ENCODE data around the gene EPG5. TPM values are rescaled to one million over a fixed set of nuclear protein-coding genes. Genes with fewer than 3 reads are reported as not detected.

The EPG5 gene
- total and polyA plus RNA-seq, 2 donors (not counting 3 experiments of a cell fraction or from before 2014, with no cell fraction given), result 16.7 to 25.6 TPM

GRCh38 chr18:45836242-45837205 is 130.6 kb downstream of the EPG5 start:
- dilution Hi-C loops (cut with MboI; ENCODE audit: extremely low pct_ligation_motif_present, low sequenced_read_pairs), result no loop called here
- Histone ChIP-seq H3K4me3 (replicated peaks in 1 of 3; ENCODE audit: insufficient read depth in 1 of 3, low read depth in 1 of 3, low read length in 3 of 3) (no peak overlapping the region), H3K79me2 (ENCODE audit: control insufficient read depth, insufficient read depth, low read length) (no peaks in the 10 kb centered on the region), H3K9ac (replicated peaks; ENCODE audit: extremely low read depth, insufficient read depth, low read length) (no peak overlapping the region), H3K9me3 (replicated peaks; ENCODE audit: control insufficient read depth, insufficient read depth, low read length) (no peaks in the 10 kb centered on the region), H3K36me3 (ENCODE audit: control insufficient read depth in 2 of 2, extremely low read depth in 1 of 2, insufficient read depth in 2 of 2, low read length in 2 of 2) (no peaks in the 10 kb centered on the region), H2AFZ (ENCODE audit: low read depth, low read length) (no peak overlapping the region), H3K9me1 (replicated peaks; ENCODE audit: control insufficient read depth, extremely low read depth, insufficient read depth, low read length) (no peaks in the 10 kb centered on the region), H3K4me1 (ENCODE audit: control insufficient read depth, extremely low read depth, insufficient read depth, low read length) (peaks cover 4% of the 10 kb centered on the region), H4K20me1 (replicated peaks; ENCODE audit: control insufficient read depth, extremely low read depth, insufficient read depth, low read length) (no peaks in the 10 kb centered on the region), H3K4me2 (ENCODE audit: insufficient read depth, low read length) (no peak overlapping the region), H3K27me3 (ENCODE audit: control insufficient read depth in 2 of 2, insufficient read depth in 2 of 2, low read length in 2 of 2) (peaks cover 29 to 48% of the 10 kb centered on the region in 2 experiments), H3K27ac (ENCODE audit: insufficient read depth, low read depth, low read length) (no peak overlapping the region)
- TF ChIP-seq POLR2A (IDR thresholded peaks at IDR 0.05; ENCODE audit: low read depth, low read length) (no peak), MYC (IDR thresholded peaks at IDR 0.05; ENCODE audit: low read depth, low read length) (no peak), JUN (IDR thresholded peaks at IDR 0.05; ENCODE audit: borderline replicate concordance, insufficient read depth, insufficient read length, low read depth) (no peak), GATA2 (IDR thresholded peaks at IDR 0.05; ENCODE audit: insufficient read depth, insufficient read length, low read depth, low read length) (no peak)
- TF ChIP-seq, protein P1, sequence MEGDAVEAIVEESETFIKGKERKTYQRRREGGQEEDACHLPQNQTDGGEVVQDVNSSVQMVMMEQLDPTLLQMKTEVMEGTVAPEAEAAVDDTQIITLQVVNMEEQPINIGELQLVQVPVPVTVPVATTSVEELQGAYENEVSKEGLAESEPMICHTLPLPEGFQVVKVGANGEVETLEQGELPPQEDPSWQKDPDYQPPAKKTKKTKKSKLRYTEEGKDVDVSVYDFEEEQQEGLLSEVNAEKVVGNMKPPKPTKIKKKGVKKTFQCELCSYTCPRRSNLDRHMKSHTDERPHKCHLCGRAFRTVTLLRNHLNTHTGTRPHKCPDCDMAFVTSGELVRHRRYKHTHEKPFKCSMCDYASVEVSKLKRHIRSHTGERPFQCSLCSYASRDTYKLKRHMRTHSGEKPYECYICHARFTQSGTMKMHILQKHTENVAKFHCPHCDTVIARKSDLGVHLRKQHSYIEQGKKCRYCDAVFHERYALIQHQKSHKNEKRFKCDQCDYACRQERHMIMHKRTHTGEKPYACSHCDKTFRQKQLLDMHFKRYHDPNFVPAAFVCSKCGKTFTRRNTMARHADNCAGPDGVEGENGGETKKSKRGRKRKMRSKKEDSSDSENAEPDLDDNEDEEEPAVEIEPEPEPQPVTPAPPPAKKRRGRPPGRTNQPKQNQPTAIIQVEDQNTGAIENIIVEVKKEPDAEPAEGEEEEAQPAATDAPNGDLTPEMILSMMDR (IDR thresholded peaks at IDR 0.05; ENCODE audit: extremely low read depth in 1 of 2, insufficient read depth in 1 of 2, low read depth in 1 of 2, low read length in 2 of 2), result no peak
- DNase-seq (ENCODE audit: low read depth, low spot score) (no peak), FAIRE-seq (no peak)
- POLR2A ChIA-PET, result no interaction called here
- BruUV-seq (replicated peaks), result no TSS peak
- CTCF ChIA-PET, result interaction anchor here (1.0 to 8.1 kb wide), 3 partner anchors 34 to 112 kb away, joined by 3 to 307 read pairs (median 15); partner anchors contain the start of gene SLC14A1
- intact Hi-C loops (cut with micrococcal nuclease), result loop anchor here (2.0 kb wide), 1 partner anchor 34 kb away; no protein-coding TSS in a partner anchor
